ENCODE data around the gene SEMA3A.

The SEMA3A gene

DNA sequence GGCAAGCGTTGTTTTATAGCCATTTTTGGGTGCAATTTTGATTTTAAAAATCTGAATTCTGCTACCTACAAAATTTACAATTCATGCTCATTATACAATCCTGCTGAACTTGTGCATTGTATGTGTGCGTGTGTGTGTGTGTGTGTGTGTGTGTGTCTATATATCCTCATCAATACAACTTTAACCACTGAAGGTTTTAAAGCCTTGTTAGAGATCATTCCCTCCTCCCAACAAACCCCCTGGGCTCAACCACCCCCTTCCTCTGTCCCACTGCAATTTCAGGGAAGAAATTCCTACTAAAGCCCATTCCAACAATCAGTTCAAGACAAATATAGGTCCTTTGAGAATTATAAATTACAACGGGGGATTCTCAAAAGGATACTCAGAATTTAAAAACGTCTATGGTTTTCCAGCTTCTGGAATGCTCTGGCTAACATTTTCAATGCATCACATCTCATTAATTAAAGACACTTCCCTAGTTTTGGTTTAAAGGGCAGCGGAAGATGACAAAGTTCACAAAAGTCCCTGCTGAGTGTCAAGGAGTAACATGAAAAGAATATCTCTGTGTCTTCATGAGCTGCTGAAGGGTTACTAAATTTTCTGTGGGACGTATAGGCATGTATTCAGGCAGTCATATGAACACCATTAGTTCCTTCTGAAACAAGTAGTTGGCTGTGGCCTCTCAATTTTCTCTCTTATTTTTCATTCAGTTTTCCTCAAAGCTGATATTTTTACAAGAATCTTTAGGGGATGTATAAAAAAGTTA is 889 bp upstream of the SEMA3A start:
- DNase-seq = peak; percentile 59

DNA sequence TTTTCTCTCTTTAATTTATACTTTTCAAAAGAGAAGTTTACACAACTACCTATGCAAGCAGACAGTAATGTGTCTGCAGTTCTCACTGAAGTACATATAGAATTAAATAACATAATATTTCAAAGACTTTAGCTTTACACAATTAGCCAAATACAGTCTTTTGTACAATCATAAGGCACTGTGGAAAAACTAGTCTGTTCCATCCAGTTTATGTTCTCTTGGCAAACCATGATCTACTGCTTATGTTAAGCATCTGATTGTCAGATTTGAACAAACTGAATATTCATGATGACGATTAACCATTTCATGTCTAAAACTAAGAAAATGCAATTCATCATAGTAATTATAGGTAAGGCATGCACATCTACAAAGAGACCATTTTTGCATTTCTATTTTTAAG is 842 bp downstream of the SEMA3A start:
- peak; percentile 54 for DNase-seq

GRCh38 chr7:84191842-84192241 is 2.7 kb downstream of the SEMA3A start:
- DNase-seq = peak; percentile 64

GRCh38 chr7:84191261-84191660 is 3.3 kb downstream of the SEMA3A start:
- DNase-seq = peak; percentile 19

DNA sequence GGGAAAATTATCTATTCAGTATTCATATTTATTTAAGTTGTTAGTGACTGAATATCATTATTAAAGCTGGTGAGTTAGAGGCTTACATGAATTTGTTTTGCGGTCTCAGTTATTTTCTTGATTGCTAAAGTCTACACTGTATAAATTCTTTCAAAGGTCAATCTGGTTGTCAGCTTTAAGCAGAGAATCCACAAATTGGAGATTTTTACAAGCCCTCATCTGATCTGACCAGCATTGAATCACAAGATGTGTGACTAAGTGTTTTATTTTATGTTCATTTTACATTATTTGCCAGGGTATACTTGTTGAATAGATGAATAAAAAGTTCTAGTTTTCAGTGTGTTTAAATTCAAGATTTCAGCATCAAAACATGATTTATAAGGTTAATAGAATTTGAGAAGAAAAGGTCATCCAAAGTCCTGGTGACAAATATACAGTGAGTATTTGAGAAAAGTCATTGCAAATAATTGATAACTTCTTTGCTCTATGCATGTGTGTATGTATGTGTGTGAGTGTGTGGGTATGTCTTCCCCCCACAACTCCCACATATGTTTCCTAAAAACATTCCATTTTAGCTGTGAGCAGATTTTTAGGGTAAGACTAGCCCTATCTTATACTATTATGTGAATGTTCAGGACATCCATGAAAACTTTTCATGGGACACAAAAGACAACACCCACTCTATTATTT is 4.4 kb downstream of the SEMA3A start:
- peak; percentile 38 for DNase-seq

GRCh38 chr7:84188786-84189405 is 5.7 kb downstream of the SEMA3A start:
- DNase-seq = peak; percentile 39

GRCh38 chr7:84187813-84188510 is 6.6 kb downstream of the SEMA3A start:
- DNase-seq = no peak

GRCh38 chr7:84187087-84187805 is 7.3 kb downstream of the SEMA3A start:
- DNase-seq = no peak

DNA sequence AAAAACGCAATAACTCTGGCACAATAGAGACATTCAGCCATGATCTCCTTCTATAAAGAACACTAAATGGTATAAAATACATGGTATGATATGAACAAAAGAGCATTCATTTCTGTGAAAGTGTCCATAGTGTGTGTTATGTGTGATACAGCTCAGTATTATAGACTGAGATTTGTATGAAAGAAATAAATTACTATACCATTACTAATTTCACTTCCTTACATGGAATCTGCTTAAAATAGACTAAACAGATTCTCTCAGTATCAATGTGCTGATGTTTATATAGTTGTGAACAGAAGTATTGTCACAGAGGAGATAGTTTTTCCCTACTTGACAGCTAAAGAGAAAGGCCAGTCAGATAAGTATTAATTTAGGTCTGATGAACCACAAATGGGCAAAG is 10.8 kb downstream of the SEMA3A start:
- DNase-seq = no peak

DNA sequence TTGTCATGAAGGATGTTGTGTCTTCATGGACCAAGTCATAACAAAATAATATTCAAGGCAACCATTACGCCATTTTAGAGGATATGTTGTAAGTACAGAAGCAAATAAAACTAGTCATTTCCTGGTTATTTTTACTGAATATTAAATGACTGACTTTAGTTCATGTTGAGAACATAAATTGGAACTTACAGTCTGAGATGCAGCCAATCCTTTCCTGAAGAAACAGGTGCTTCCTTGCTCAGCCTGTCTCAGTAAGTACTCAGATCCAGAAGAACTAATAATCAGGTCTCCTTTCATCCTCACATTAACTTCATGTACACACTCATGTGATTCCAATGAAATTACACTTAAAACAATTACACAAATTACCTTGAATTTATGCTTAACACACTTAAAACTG is 12.3 kb downstream of the SEMA3A start:
- no peak for DNase-seq

DNA sequence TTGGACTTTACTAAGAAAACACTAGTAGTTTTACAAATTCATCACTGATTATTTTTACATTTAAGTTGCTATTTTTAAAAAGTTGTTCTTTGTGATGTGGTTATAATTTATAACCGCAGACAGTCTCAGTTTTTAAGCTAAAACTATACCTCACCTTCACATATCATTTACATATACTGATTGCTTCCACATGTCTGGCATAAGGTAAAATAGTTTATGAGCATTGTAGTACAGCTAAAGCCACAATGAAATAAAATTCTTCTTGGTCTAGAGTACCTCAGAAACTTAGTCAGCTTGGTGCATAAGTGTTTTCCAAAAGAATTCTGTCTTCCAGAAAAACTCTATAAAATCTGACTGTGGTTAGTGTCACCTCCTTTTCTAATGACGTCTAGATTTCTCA is 13.0 kb downstream of the SEMA3A start:
- no peak for DNase-seq

DNA sequence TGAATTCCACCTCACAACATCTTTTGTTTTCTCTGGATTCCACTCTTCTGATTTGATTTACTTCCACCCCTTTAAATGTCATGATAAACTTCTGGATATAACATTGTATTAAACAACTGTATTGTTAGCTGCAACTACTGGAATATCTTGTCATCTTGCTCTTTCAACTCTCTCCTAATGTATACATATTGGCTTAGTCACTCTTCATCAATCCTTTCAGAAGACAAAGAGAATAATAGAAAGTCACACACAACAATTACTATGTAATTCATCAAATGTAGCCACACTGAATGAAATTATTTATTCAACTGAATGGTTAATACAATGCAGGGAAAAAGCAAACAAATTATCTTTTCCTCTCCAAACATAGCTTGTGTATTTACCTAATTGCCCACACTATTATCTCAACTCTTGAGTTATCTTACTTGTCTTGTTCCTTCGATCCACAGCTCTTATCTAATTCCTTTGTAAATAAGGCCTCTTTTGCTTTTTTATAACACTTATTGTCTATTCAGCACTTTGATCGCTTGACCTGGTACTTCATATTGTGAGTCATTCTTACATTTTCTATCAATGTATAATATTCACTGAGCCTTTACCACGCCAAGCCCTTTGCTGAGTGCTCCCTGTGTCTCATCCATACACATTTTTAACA is 16.7 kb downstream of the SEMA3A start:
- DNase-seq = no peak

- no peak for DNase-seq
These were observed 17.9 kb downstream of the SEMA3A start for GRCh38 chr7:84176716-84177115.

- no peak for DNase-seq
These were observed 19.1 kb downstream of the SEMA3A start for GRCh38 chr7:84175461-84175860.

GRCh38 chr7:84170646-84171045 is 23.9 kb downstream of the SEMA3A start:
- no peak for DNase-seq

- DNase-seq = no peak
These were observed 32.0 kb downstream of the SEMA3A start for GRCh38 chr7:84162584-84162983.

DNA sequence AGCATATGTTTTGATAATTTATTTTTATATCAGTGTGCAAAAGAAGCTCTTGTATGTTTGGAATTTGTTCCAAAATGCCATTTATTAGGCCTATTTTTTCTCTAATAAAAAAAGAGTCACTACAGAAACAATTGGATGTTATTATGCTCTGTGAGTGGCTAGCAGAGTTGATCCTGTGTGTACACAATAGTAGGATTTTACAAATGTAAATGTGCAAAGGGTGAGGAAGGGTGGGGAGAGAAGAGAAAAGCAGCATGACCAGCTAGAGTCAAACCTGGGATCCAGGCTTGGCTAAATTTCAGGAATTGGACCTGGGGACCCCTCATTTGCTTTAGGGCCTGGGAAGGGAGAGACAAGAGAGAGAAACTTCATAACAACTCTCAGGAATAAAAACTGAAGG is 32.5 kb downstream of the SEMA3A start:
- DNase-seq = no peak

GRCh38 chr7:84161398-84161797 is 33.2 kb downstream of the SEMA3A start:
- DNase-seq = no peak

- no peak for DNase-seq
These were observed 35.2 kb downstream of the SEMA3A start for GRCh38 chr7:84159435-84159834.

GRCh38 chr7:84157171-84157570 is 37.4 kb downstream of the SEMA3A start:
- no peak for DNase-seq

DNA sequence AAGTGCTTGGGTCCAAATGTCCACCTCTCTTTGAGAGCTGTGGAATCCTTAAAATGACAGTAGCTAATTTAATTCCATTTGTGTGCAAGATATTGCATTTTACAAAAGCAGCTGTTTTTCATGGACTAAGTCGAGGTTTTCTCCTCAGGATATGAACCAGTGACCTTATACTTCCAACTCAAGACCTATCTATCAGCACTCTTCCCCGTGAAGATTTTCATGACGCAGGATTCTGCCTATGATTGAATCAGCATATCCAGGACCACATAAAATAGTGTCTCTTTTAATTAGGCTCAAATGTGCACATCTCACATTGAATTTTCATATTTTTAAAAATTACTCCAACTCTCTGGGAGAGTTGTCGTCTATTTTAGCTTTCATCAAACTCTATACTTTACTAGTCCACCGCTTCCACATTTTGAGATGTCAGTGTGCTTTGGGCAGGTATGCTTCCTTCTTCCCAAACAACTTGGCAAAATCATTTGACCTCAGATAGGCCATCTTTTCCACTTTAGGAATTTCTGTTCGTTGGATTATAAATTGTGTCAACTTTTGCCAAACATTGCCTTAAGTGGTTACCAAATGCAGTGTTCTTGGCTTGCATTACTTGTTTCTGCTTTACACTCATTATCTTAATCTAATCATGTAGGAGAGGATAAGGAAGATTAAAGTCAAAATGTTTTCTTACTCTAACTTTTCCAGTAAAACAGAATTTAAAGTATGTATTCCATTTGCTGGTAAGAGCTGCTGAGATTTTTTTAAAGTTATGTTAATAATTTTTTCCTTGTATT is 39.4 kb downstream of the SEMA3A start:
- DNase-seq = no peak
